GM19238 (cell line): ENCODE data around the gene SEPTIN2.
A peak's percentile ranks its signal among the peaks of the same experiment; 100 is the strongest.
"Not testable (repeated sequence)": the region's sequence is repeated elsewhere in the genome, so short reads cannot be mapped to it uniquely, and the experiment has no call there.

ENCODE experiments used
- DNase-seq: peaks from one replicate; pipeline ENCODE4 v3.0.0; 2011; ENCODE audit warnings: low spot score; ENCODE audit not compliant: insufficient read length

SEPTIN2 gene

DNA sequence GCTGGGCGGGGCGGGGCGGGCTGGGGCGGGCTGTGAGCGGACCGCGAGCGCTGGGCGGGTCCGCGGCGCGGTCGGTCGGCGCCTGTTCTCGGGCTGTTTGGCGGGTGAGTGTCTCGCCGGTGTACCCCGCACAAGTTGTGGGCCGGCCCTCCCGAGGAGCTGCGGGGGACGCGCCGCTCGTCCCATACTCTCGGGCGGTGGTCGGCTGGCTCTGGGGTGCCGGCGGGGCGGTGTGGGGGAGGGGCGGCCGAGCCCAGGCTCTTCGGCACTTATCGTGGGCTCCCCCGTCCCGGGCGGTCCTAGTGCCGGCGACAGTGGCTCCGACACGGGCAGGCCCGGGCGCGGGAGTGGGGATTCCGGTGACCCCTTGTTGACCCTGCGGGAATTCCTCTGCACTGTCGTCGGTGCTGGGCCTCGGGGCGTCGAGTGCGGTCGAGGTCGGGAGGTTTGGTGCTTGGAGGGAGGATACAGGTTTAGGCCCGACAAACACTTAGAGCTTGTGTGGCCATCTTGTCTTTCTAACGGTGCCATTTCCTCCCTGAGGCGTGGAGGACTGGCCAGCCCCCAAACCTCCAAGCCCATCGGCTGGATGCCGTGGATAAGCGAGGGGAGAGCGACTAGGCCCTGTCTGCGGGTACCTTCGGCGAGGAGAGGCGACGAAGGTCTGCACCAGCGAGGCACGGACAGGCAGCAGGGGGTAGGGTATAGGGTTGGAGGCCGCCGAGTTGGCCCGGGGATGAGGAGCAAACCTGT is at the start of gene SEPTIN2:
Gene SEPTIN2, plus strand, starts transcription at position 47 of the 753 bp plus-strand sequence. CDS start 8,308 bp downstream, outside the sequence.
- DNase-seq: peak; percentile 55

DNA sequence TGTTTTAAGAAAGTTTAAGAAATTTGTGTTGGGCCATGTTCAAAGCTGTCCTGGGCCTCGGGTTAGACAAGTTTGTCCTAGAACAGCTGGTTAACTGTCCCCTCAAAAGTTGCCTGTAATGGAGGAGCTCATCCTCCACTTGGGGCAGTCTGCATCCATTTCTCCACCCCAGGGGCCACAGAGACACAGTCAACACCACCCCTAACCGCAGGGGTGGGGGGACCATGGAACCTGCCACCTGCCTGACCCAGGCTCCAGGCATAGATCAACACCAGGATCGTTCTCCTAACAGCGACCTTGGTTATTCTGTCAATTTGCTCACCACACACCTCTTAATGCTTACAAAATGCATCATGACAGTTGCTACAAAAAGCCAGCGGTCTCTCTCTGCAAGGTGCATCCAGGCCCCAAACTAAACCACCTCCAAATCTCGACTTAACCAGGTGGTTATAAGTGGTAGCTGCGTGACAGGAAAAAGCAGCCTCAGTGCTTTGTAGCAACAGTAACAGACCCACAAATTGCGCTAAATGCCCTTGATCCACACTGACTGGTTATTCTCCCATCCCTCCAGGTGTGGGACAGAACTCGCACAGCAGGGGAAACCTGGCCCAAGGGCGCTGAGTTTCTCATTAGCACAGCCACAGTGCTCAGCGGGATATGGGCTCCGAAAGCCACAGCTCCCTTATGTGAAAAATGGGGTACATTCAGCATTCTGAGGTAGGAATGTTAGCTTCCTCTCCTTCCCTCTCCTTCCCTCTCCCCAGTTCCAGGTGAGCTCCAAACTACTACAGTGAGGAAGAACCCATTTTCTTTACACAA is 48.3 kb upstream of the SEPTIN2 start:
- DNase-seq: no peak

DNA sequence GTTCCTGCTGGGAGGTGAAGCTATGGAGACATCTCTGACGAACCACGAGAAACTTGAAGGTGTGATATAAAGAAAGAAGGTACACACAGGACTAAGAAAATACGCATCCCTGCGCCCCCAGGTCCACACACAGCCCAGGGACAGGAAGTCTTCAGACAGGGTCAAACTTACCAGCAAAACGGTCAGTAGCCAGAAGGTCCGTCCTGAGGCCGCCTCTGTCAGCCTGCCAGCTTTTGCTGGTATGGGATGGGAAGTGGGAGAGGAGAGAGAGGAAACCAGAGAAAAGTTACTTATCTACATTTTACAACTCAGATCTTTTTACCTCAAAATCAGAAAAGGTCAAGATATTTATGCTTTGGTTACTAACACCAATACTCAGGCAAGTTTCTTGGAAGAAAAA is 47.4 kb upstream of the SEPTIN2 start:
- no peak for DNase-seq

DNA sequence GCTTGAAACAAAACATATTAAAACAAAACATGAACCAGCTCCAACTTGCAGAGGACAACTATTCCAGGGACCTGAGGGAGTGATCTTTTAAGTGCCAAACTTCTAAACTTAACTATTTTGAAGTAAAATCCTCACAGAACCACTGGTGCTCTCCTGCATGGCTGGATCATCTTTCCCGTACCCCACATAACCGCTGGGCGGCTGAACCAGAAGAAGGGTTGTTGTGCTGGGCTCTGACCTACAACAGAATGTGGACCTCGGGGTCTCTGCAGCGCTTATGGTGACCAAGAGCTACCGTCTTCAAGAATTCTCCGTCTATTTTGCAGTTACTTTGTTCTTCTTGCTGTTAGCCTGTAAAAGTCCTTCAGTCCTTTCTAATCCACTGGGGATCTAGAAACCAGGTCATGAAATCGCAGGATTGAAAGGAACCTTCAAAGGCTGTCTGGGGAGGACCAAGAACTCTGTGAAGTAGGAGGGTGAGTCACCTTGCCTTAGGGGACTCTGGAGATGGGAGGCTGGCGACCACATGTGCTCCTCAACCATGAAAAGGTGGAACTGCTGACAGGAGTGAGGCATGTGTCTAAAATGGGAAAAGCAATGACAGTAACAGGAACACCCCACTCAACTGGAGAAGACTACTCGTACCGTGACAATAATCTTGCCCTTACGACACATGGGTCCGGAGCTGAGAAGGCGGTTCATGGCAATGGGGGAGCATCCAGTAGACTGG is 46.8 kb upstream of the SEPTIN2 start:
- DNase-seq: no peak

DNA sequence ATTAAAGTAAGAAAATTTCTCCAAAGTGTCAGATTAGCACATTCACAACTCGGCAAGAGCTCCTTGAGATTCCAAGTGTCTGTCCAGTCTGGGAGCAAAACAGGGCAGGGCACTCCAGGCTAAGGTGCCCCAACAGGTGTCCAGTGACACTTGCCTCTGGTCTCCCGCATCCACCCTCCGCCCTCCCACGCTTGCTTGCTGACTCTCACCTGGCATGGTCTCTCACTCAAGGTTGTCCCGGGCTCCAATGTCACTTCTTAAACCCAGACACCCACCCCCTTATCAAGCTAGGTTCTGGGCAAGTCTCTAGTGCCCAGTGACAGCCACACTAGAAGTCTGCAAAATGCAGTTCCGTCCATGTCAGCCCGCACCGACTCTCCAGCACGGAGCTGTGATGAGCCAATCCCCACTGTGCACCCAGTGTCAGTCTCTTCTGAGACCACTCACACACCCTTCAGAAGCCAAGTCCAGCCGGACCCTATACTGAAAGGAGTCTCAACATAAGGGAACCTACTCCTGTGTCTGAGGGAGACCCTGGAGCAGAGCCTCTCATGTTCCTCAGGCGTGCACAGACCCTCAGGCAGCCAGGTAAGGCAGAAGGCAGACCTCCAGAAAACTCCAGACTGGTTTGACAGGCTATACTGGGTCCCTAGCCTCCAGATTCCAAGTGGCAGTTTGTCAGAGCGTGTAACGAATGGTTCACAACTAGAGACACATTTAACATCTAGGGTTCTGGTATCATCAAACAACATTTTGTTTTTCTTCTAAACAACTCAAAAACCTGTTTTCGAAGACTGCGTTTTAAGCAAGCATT is 45.8 kb upstream of the SEPTIN2 start:
- DNase-seq: no peak

DNA sequence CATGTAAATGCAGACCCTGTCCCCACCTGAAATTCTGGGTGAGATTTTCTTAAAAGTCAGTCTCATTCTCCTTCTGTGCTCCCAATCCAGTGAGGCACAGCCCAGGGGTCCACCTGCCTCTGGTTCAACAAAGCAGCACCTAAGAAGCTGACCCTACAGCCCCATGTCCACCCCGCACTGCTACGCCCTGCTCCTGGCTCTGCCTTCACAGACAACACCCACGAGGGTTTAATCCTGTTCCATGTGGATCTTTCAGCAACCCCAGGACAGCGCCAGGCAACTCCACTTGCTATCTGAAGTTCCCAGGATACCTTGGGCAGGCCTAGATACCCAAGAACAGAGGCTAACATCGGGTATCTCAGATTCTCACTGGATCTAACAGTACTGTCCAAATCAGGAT is 45.2 kb upstream of the SEPTIN2 start:
- no peak for DNase-seq

DNA sequence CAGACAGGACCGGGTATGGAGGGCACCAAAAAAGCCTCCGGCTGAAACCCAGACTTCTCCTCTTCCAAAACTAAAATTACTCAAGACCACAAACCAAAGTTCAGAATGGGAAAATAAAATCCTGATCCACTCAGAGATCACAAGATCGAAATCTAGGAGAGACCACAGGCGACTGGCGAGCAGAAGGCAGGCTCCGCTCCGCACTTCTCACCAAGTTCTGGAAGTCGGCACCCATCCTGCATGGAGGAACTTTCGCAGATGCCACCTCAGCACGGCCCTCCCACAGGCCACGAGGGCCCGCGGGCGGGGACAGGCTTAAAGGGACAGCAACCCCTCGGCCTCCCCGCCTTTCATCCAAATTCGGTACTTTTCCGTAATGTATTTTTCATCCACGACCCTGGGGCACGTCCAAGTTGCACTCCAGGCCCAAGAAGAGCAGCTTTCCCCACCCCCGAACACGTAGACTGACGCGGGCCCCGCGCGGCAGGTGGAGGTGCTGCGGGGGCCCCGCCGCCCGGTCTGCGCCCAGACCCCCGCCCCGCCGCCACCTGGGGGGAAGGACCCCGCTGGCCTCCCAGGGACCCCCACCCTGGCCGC is 43.9 kb upstream of the SEPTIN2 start:
- DNase-seq: peak; percentile 60

DNA sequence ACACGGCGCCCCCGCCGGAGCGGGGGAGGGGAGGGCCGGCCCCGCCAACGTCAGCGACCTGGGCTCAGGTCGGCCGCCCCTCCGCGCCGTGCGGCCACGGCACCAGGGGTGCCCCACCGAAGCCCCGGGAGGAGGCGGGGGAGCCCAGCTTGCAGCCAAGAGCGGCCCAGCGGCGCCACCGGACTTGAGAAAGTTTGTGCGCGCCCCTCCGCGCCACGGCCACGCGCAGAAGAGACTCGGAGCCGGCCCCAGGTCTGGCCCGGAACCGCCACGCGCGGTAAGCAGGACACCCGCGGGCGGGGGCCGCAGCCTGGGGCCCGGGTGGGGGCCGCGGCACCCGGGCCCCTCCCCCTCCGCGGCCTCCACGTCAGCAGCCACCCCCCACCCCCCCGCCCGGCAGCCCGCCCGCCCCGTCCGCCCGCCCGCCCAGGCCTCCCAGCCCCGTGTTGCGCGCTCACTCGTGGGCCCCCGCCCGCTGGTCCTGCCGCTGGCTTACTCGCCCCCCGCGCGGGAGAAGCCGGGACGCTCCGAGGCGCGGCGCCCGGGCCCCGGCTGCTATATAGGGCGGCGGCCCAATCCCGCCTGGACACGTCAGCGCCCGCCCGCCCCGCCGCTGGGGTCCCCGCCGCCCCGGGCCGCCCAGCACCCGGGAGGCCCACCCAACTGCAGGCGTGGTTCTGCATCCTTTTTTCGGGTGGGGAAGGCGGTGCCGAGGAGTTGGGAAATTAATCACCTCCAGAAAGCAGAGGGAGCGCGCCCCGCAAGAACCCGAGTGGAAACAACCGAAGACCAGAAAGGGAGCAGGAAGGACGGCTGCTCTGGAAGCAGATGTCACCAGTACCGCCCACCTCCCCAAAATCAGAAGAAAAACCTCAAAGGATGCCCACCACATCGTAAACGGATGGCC is 43.2 kb upstream of the SEPTIN2 start:
- peak; percentile 46 for DNase-seq

DNA sequence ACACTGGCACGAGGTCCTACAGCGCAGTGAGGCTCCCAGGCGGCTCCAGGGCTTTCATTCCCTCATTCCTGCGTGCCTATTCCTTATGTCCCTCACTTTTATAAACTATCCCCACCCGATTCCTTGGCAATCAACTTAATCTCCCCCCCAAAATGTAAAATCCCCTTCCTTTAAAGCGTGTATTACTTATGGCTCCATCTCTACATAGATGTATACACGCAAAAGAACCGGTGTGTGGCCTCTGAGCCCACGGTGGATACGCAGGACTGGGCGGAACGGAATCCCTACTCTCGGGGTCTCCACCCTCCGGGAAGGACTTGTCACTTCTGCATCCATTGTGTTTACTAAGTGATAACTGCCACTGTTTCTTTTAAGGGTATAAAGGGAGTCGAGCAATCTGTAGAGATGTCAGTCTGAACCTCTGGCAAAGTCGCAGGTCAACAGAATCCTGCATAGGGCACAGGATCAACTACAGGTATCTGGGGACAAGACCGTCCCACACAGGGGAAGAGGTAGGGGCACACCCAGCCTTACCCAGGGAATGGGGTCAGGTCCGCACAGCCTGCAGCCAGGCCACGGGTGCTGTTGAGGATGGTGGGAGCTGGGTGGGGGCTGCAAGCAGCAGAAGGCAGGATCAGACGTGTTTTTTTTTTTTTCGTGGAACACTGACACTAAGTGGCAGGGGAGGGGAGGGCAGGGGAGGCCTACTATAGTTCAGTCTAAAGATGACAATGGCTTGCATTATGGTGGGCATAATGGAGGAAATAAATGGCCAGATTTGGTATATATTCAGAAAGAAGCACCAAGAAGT is 42.3 kb upstream of the SEPTIN2 start:
- no peak for DNase-seq

DNA sequence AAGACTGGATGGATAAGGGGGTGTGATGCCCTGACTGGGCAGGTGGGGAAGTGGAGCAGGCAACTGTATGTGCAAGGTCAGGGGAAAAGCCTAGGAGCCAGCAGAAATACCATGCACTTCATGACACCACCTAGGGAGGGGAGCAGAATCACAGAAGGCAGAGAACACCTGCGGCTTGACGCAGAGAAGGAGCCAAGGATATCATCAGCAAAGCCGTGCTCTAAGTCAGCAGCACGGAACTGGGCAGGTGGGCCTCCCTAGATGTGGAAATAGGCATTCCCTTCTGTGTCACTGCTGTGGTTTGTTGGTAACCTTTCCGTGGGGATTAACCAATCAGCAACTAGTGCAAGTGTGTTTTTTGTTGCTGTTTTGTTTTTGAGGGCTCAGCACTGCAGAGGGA is 41.6 kb upstream of the SEPTIN2 start:
- DNase-seq: no peak

DNA sequence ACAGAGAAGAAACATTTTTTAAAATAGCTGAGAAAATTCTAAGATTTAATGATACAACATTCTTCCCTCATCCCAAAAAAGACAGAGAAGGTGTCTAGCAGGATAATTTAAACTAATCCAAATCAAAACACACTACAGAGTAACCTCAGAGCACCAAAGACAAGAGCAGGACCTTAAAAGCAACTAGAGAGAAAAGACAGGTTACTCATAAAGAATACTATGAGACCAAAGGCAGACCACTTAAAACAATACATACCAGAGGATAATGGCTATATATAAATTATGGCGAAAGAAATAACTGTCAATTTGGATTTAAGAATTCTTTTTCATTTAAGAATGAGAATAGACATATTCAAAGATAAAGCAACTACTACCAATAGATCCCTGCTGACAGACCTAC is 40.2 kb upstream of the SEPTIN2 start:
- no peak for DNase-seq

DNA sequence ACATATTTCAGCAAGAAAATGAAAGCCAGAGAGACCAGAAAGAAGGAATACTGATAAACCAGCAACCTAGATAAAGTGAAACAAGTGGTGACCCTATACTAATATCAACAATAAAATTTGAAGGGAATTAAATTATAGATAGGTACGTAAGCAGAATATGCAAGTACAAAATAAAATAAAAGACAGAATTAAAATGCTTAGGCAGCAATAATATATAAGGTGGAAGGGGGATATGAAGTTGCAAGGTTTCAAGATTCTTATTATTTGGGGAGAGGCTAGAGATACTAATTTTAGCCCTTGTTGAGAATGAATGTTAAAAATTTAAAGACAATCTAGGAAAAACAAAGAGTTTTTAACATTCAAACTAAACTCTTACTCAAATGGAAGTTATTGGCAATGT is 39.8 kb upstream of the SEPTIN2 start:
- DNase-seq: no peak

DNA sequence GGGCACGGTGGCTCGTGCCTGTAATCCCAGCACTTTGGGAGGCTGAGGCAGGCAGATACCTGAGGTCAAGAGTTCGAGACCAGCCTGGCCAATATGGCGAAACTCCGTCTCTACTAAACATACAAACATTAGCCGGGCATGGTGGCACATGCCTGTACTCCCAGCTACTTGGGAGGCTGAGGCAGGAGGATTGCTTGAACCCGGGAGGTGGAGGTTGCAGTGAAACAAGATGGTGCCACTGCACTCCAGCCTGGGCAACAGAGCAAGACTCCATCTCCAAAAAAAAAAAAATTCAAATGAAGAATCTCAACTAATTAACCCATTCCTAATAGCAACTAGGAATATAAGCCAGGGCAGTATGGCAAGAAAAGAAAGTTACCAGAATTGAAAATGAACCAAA is 37.4 kb upstream of the SEPTIN2 start:
- not testable (repeated sequence) for DNase-seq

DNA sequence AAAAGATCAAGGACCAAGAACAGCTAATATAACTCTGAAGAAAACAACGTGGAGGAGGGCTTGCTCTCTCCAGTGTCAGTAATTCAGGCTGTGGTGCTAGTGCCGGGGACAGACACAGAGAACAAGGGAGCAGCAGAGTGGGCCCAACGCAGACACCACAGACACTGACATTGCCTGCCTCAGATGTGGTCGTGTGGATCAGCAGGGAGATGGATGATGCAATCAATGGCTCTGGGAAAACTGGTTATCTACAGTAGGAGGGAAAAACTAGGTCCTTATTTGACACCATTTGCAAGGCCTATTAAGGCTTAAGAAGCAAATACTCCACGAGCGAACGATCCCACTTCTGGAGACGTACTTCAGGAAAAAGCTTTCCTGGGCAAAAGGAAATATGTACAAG is 36.3 kb upstream of the SEPTIN2 start:
- DNase-seq: no peak

DNA sequence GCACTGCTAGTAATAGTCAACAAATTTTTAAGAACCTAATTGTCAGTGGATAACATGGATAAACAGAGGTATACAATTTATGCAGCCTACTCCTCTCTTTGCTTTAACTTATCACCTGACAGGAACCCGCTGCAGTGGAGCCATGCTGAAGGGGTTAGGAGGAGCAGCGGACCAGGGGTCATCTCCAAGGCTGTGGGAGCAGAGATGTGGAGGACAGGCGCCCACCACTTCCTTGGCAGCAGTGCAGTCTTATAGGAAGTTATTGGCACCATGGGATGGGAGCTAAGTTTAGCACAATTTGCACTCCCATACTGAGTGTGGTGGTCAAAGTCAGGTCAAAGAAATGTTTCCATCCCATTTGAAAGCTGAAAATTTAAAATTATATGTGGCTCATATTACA is 35.9 kb upstream of the SEPTIN2 start:
- no peak for DNase-seq

DNA sequence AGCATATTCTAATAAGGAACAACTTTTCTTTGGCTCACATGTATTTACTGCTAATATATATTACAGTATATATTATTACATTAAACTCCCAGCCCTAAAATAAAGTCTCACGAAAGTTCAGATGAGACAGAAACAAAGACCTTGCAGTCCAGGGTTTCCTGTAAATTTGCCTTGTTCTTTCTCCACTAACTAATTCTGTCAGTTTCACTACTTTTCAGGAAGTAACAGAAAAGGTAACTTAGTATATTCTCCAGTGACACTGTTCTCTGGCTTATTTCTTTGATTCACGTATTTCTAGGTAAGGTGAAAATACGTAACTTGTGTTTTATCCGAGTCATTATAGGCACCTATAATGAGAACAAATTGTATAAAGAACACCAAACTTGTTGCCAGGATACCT is 35.4 kb upstream of the SEPTIN2 start:
- no peak for DNase-seq

DNA sequence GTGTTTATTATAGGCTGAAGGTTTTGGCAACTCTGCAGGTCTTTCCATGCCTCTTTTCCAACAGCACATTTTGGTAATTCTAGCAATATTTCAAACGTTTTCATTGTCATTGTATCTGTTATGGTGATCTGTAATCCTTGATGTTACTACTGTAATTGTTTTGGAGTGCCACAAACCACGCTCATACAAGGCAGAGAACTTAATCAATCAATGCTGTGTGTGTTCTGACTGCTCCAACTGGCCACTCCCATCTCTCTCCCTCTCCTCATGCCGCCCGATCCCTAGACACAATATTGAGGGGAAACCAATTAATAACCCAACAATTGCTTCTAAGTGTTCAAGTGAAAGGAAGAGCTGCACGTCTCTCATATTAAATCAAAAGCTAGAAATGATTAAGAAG is 33.2 kb upstream of the SEPTIN2 start:
- no peak for DNase-seq

DNA sequence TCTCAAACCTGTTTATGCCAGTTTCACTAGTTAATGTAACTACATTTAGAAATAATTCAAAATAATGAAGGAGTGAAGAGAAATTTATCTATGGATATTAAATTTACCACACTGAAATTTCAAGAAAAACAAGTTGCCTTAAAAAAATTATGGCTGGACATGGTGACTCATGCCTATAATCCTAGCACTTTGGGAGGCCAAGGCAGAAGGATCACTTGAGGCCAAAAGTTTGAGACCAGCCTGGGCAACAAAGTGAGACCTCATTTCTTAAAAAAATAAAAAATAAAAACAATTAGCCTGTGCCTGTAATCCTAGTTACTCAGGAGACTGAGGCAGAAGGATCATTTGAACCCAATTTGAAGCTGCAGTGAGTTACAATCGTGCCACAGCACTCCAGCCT is 30.1 kb upstream of the SEPTIN2 start:
- DNase-seq: no peak
